GM18907 (cell line): ENCODE results near the gene OR51B2.
"Not testable (repeated sequence)": the region's sequence is repeated elsewhere in the genome, so short reads cannot be mapped to it uniquely, and the experiment has no call there.

Source experiments
- ATAC-seq: cut with Tn5 transposase; IDR thresholded peaks from one replicate; pipeline ENCODE4 v1.9.1; 2021; ENCODE audit warnings: mild to moderate bottlenecking, moderate library complexity; ENCODE audit not compliant: unreplicated experiment

Gene OR51B2

DNA sequence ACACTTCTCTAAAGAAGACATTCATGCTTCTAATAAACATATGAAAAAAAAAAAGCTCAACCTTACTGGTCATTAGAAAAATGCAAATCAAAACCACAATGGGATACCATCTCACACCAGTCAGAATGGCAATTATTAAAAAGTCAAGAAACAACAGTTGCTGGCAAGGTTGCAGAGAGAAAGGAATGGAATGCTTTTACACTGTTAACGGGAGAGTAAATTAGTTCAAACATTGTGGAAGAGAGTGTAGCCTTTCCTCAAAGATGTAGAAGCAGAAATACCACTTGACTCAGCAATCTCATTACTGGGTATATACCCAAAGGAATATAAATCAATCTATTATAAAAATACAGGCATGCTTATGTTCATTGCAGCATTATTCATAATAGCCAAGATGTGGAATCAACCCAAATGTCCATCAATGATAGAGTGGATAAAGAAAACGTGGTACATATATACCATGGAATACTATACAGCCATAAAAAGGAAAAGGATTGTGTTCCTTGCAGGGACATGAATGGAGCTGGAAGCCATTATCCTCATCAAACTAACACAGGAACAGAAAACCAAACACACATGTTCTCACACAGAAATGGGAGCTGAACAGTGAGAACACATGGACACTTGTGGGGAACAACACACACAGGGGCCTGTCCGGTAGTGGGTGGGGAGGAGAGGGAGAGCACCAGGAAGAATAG lies 10.6 kb downstream of the OR51B2 start:
- not testable (repeated sequence) for ATAC-seq

DNA sequence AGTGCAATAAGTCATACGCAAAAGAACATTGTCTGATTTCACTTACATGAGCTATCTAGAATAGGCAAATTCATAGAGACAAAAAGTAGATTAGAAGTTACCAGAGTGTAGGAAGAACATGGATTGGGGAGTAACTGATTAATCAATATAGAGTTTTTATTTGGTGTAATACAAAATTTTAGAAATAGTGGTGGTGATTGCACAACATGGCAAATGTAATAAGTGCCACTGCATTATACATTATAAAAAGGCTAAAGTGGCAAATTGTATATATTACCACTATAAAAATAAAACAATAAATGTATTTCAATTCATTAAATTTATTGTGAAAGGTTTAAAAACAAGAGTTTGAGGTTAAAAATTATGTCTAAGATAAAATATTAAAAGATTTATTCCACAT lies 13.7 kb downstream of the OR51B2 start:
- no peak for ATAC-seq

DNA sequence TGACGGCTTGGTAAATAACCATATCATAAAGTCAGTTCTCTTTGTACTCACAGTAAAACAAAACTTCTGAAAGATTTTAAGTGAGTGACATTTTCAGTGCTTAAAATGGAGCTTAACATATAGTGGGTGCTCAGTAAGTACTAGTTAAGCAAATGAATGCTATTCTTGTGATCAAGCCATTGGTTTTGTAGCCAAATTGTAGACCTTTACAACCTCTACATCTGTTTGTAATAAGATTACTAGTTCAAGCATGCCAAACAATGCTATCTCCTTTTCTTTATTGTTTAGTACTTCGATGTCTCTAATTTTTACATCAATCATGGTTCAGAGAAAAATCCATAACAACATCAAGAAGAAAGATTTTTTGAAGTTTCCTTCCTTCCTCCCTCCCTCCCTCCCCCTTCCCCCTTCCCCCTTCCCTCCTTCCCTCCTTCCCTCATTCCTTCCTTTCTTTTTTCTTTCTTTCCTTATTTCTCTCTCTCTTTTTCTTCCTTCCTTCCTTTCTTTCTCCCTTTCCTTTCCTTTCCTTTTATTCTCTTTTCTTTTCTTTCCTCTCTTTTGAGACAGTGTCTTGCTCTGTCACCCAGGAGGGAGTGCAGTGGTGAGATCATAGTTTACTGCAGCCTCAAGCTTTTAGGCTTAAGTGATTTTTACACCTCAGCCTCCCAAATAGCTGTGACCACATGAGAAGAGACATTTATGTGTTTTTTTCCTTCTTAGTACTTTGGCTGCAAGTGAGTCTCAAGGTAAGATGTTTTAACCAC lies 16.7 kb downstream of the OR51B2 start:
- ATAC-seq = no peak

DNA sequence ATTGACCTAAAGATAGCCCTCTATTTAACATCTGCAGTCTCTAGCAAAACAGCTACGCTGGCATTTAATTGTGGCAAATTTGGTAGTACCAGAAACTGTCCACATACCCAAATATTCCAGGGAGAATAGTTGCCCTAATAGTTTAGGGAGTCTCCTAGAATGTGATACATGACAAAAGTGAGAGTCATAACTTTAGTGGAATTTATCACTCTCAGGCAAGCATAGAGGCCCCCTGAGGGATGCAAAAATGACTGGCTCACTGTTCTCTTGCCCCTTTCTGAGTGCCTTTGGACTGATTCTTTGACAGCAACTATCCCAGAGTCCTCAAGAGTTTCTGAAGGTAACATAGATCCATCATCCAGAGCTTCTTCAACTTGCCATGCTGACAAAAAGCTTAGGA lies 20.1 kb downstream of the OR51B2 start:
- ATAC-seq = no peak

DNA sequence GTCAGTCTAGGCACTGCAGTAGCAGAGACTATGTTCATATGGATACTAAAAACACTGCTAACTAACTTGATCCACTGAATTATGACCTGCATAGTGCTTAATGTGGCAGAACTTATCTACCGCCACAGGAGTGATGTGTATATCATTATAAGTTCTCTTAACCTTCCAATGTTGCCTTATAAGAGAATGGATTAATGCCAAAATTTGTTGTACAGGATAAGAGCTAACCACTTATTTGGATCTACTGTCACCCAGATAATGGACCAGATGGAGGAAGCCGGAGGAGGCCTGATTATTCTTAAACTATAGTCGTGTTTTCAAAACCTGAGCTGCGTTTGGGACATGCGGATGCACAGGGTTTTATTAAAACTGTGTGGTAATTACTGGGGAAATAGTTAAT lies 20.5 kb downstream of the OR51B2 start:
- no peak for ATAC-seq

DNA sequence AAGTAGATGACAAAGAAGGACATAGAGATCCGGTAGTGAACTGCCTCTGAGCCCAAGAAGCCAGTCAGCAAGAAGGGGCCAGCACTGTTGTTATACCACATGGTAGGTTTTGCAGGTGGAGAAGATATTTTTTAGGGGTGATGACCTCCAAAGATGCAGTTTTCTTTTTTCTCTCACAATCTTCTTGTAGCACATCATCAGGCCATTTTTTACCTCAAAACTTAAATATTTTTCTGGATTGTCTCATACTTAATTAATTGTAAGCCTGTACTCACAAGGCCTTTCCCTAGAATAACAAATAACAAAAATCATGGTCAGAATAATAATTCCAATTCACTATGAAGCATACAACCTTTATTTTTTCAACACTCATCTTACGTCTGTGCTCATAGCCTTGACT lies 22.3 kb downstream of the OR51B2 start, which contains the start of gene OR51B4:
TSS of gene OR51B4 (minus strand) at position 101 of the 400 bp plus-strand sequence. CDS start at position 101, 0 bp downstream.
- ATAC-seq = no peak

DNA sequence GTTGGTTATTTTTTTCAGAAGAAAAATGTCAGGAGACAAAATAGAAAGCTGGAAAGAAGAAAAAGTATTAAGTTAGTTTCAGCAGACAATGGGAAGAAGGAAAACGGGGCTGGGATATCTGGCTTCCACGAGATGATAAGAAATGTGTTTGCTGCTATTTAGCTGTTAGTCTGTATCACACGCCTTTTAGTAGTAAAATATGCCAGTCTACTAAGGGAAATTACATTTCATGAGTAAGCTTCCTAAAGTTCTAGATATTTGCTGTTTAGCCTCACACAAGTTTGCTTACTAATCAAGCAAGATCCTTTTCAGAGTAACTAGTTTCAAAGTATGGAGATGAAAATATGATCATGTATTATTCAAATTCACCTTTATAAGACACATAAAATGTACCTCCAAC lies 23.8 kb downstream of the OR51B2 start:
- no peak for ATAC-seq

DNA sequence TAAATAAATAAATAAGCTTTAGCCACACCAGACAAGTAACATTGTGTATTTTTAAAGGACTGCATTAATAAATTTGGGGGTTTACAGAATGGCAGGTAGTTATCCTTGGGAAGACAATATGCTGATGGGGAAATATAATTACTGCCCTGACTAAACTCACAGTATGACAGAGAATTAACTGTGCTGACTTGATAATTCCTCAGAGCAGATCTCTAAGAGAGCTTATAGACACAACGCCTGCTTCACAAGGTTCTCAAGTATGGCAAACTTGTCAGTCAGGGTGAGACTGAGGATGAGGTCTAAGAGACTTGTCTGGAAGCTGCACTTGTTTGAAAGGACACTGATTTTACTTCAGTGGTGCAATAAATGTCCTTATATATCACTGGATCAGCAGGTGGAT lies 25.6 kb downstream of the OR51B2 start:
- no peak for ATAC-seq

DNA sequence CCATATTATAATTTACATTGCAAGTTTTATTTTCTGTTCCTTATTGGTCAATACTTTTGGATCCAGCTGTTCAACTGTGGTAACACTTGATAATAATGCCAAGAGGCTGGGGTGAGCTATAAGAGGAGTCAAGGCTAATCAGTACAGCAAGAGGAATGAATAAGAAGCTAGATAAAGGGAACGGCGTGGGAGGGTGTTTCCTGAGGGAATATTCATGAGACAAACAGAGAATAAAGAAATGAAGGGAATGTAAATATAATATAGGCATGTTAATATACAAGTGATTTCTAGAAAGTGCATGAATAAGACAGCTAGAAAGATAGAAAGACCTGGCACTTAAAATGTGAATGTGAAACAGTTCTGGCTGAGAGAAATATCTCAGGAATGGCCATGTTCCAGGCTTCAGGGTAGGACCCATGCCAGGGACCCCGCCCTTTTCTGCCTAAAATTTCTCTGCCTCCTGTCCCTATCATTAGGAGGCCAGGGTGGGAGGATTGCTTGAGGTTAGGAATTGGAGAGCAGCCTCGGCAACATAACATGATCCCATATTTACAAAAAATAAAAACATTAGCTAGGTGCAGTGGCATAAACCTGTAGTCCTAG lies 26.3 kb downstream of the OR51B2 start:
- ATAC-seq = no peak

DNA sequence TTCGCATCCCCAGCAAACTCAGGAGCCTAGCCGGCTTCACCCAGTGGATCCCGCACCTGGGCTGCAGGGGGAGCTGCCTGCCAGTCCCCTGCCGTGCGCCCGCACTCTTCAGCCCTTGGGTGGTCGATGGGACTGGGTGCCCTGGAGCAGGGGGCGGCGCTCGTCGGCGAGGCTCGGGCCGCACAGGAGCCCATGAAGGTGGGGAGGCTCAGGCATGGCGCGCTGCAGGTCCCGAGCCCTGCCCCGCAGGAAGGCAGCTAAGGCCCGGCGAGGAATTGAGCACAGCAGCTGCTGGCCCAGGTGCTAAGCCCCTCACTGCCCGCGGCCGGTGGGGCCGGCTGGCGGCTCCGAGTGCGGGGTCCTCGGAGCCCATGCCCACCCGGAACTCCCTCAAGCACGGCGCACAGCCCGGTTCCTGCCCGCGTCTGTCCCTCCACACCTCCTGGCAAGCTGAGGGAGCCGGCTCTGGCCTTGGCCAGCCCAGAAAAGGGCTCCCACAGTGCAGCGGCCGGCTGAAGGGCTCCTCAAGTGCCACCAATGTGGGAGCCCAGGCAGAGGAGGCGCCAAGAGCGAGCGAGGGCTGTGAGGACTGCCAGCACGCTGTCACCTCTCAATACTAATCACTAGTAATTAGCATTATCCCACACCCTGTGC lies 29.6 kb downstream of the OR51B2 start:
- not testable (repeated sequence) for ATAC-seq

DNA sequence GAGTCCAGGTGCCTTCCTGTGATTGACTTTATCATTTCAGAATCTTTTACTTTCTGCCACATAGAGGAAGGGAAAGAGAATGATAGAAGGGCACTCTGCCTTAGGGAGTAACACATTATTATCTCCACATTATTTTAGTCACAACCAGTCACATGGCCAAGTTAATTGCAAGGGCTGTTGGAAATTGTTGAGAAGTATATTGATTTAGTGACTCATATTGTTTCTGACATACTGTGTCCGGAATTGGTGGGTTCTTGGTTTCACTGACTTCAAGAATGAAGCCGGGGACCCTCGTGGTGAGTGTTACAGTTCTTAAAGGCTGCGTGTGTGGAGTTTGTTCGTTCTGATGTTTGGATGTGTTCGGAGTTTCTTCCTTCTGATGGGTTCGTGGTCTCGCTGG lies 31.1 kb downstream of the OR51B2 start:
- ATAC-seq = no peak

DNA sequence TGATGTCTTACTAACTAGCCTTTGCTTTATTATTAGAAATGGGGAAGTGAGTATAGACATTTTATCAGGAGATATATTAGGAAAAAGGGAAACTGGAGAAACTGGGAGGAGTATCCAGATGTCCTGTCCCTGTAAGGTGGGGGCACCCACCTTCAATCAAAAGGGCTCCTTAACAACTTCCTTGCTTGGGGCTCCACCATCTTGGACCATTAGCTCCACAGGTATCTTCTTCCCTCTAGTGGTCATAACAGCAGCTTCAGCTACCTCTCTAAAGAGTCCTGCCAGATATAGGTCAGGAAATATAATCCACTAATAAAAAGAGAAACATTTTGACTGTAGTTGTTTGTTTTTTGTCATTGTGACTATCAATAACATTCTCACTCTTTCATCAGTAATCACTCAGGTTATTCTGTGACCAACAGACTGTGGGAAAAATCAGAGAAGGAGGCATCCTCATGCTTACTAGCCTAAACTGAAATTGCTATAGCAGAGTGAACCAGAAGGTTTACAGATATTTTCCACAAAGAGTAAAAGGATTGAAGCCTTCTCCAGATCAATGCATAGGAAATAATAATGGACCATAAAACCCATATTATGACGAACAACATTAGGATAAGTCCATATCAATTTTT lies 32.8 kb downstream of the OR51B2 start:
- ATAC-seq = peak; percentile 92

DNA sequence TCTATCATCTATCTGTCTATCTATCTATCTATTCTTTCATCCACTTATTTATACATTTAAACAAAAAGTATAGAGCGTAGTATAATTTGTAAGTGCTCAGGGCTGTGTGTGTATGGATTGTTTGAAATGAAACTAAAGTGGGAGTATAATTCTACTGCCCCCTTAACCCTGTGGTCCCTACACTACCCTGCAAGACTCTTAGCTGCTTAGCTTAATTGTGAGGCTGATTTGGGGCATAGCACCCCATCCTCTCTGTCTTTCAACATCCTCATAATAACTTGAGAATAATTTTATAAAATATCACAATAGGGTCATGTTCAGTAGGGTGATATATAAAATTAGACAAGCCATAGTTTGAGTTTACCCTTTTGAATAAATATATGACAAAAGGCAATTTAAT lies 34.0 kb downstream of the OR51B2 start:
- no peak for ATAC-seq

DNA sequence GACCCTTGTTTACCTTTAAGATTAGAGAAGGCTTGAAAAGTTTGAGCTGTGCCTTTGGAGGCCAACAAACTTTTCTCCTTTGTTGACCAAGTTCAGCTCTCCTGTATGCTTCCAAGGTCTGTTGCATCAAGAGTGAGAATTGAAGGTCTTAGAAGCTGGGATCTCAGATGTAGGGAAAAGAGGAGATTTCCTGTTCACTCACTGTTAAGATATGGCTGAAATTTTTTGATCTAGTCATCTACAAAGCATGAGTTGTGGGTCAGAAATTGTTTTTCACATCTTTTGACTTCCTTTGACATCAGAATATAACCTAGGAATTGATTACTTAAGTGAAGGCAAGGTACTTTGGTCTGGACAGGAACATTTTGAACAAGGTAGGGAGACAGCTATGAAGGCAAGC lies 34.4 kb downstream of the OR51B2 start:
- ATAC-seq = no peak

DNA sequence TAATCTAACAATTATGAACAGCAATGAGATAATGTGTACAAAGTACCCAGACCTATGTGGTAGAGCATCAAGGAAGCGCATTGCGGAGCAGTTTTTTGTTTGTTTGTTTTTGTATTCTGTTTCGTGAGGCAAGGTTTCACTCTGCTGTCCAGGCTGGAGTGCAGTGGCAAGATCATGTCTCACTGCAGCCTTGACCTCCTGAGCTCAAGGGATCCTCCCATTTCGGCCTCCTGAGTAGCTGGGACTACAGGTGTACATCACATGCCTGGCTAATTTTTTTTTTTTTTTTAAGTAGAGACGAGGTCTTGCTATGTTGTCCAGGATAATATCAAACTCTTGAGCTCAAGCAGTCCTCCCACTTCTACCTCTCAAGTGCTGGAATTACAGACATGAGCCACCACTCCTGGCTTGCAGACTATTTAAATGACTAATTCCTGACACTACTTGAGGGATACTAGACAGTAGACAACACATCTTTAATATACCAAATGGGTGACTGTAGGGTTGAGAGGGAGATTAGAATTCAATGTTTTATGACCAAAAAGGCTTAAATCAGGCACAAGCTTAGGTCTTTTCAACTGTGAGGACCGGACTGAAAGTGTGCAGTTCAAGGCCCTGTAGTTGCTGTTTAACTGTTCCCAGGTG lies 35.1 kb downstream of the OR51B2 start:
- no peak for ATAC-seq

DNA sequence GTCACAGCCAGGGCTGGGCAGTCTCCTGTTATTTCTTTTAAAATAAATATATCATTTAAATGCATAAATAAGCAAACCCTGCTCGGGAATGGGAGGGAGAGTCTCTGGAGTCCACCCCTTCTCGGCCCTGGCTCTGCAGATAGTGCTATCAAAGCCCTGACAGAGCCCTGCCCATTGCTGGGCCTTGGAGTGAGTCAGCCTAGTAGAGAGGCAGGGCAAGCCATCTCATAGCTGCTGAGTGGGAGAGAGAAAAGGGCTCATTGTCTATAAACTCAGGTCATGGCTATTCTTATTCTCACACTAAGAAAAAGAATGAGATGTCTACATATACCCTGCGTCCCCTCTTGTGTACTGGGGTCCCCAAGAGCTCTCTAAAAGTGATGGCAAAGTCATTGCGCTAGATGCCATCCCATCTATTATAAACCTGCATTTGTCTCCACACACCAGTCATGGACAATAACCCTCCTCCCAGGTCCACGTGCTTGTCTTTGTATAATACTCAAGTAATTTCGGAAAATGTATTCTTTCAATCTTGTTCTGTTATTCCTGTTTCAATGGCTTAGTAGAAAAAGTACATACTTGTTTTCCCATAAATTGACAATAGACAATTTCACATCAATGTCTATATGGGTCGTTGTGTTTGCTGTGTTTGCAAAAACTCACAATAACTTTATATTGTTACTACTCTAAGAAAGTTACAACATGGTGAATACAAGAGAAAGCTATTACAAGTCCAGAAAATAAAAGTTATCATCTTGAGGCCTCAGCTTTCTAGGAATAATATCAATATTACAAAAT lies 35.8 kb downstream of the OR51B2 start:
- ATAC-seq = no peak

DNA sequence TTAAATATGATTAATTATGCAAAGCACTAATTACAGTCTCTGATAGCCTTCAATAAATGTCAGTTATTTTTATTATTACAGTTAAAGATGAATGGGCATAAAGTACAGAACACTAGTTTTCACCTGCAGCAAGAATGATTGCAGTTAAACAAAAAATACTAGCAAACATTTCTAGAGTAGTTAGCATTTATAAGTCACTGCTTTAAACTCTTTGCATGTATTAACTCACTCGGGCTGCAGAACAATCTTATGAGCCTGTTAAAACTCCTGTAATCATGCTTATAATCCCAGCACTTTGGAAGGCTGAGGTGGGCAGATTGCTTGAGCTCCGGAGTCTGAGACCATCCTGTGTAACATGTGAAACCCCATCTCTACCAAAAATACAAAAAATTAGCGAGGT lies 37.2 kb downstream of the OR51B2 start:
- no peak for ATAC-seq

DNA sequence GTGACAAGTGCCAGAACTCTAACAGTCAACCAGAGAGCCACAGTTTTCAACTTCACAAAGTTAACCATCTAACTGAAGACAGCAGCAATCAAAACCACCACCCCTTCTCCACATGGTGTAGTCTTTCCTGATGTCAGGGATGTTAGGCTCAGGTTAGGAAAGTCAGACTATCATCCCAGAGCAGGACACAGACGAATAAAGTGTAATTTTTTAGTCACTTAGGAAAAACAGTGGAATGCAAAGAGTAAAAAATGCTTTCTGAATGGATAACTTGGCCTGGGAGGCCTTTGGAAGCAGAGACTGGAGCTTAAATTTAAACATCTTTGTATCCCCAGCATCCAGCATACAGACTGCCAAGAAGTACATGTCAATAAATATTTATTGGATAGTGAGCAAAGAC lies 37.7 kb downstream of the OR51B2 start:
- ATAC-seq = no peak

DNA sequence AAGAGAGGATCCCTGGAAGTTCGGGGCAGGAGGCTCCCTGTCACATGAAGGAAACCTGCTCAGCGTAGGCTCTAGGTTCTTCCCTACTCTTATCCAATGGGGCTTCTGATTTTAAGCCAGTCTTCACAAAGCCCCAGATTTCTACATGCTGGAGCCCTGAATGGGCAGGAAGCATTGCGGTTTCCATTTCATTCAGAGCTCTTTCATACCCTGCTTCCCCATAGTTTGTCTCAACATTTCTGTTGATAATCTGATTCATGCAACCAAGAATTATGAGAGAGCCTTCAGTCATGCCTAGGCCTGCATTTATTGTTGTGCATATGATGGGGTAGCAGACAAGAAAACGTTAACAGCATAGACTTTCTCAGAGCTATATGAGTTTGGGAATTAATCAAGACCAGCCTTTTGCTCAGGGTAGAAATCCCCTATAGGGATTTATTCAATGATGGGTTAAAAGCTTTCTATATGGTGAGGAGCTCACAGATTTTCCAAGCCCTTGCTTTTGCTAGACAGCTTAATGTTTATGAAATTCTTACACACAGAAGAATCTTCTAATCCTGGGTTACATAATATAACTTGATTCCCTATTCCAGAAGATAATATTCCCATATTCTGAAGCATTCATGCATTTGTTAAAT lies 38.3 kb downstream of the OR51B2 start:
- ATAC-seq = no peak
